BLaER1 (cell line): ENCODE results near the gene AP3B1.

Experiments
- H3K27ac ChIP-seq: shearing (Covaris generic); formaldehyde crosslinking; 2 replicates; pipeline ENCODE4 v1.8.1; 2022
- H3K27me3 ChIP-seq: shearing (Covaris generic); formaldehyde crosslinking; 2 replicates; pipeline ENCODE4 v1.8.1; 2022
- H3K36me3 ChIP-seq: shearing (Covaris generic); formaldehyde crosslinking; 2 replicates; pipeline ENCODE4 v1.8.1; 2022
- H3K4me1 ChIP-seq: shearing (Covaris generic); formaldehyde crosslinking; 2 replicates; pipeline ENCODE4 v1.8.1; 2022
- H3K4me2 ChIP-seq: shearing (Covaris generic); formaldehyde crosslinking; 2 replicates; pipeline ENCODE4 v1.8.1; 2022
- H3K4me3 ChIP-seq: shearing (Covaris generic); formaldehyde crosslinking; 2 replicates; pipeline ENCODE4 v1.8.1; 2022
- H3K9ac ChIP-seq: shearing (Covaris generic); formaldehyde crosslinking; 2 replicates; pipeline ENCODE4 v1.8.1; 2022
- H3K9me3 ChIP-seq: shearing (Covaris generic); formaldehyde crosslinking; 2 replicates; pipeline ENCODE4 v1.8.1; 2022
- H4K20me1 ChIP-seq: shearing (Covaris generic); formaldehyde crosslinking; 2 replicates; pipeline ENCODE4 v1.8.1; 2022
- Cebpa-rat ChIP-seq: shearing (Covaris generic); IDR thresholded peaks from 2 replicates; pipeline ENCODE4 v1.8.1; 2022

The AP3B1 gene

DNA sequence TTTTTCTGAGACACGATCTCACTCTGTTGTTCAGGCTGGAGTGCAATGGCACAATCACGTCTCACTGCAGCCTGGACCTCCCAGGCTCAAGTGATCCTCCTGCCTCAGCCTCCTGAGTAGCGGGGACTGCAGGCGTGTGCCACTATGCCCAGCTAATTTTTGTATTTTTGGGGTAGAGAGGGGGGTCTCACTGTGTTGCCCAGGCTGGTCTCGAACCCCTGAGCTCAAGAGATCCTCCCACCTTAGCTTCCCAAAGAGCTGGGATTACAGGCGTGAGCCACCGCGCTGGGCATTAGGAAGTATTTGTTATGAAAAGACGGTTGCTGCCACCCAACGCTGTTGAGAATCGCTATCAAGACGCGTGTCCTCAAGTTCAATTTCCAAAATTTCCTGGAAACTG lies 337.4 kb downstream of the AP3B1 start:
- Histone ChIP-seq H3K27ac (no peak overlapping the region), H3K9me3 (peaks cover 14% of the 10 kb centered on the region), H4K20me1 (no peaks in the 10 kb centered on the region), H3K36me3 (no peaks in the 10 kb centered on the region), H3K4me3 (no peak overlapping the region), H3K9ac (no peak overlapping the region), H3K4me1 (no peaks in the 10 kb centered on the region), H3K4me2 (no peak overlapping the region), H3K27me3 (peaks cover 25% of the 10 kb centered on the region)
- no peak for TF ChIP-seq Cebpa-rat

DNA sequence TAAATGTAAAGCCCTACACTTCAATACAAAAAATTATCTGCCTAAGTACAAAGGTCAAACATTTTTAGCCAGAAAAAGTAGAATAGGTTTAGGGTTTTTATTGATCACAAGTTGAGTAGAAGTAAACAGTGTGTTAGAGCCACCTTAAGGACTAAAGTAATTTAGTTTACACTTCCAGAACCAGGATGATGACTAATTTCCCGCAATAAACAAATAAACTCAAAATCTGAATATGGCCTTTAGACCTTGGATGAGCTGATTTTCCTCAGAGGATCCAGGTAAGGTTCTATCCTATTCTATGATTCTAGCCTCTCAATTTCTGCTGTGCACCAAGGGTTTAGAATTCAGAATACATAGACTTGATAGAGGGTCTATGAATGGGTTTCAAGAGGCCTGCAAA lies 338.9 kb downstream of the AP3B1 start:
- H3K9ac ChIP-seq = no peak overlapping the region
- no peaks in the 10 kb centered on the region for H4K20me1 ChIP-seq
- no peak for TF ChIP-seq Cebpa-rat
- peaks cover 14% of the 10 kb centered on the region for H3K9me3 ChIP-seq
- H3K27ac ChIP-seq = no peak overlapping the region
- no peaks in the 10 kb centered on the region for H3K4me1 ChIP-seq
- peaks cover 25% of the 10 kb centered on the region for H3K27me3 ChIP-seq
- no peaks in the 10 kb centered on the region for H3K36me3 ChIP-seq
- H3K4me3 ChIP-seq = no peak overlapping the region
- H3K4me2 ChIP-seq = no peak overlapping the region

DNA sequence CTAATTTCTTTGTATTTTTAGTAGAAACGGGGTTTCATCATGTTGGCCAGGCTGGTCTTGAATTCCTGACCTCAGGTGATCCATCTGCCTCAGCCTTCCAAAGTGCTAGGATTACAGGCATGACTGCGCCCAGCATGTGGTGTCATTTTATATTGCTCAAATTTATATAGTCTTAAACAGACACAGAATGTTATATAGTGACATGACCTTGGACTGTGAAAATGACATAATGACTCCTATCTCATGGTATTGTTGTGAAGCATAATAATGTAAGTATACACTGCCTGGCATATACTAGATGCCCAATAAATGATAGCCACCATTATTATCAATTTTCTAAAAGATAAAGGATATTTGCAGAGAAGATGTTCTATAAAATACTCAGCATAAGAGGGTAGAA lies 341.1 kb downstream of the AP3B1 start:
- no peak for TF ChIP-seq Cebpa-rat
- peaks cover 15% of the 10 kb centered on the region for H3K27me3 ChIP-seq
- H3K36me3 ChIP-seq = no peaks in the 10 kb centered on the region

DNA sequence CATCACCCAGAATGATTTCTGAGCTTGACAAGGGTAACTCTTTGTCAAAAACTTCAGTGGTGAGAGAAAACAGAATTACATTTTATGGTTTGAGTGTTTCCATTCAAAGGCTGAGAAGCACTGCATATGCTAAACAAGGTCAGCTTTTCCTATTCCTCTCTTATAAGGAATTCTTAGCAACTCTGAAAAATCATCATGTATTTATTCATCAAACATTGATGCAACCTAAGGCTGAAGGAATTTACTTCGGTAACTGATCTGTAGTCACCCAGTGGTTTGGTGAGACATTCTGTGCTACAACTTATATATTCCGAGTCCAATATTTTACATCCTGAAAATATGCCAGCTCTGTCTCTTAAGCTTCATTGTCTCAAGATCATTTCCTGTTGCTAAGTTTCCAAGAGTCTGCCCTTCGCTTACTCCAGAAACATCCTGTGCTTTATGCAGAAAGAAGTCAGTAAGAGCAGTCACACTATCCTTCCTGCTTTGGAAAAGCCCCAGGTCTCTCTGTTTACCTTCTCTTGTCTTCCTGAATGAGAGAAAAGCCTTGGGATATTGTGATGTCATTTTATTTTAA lies 341.8 kb downstream of the AP3B1 start:
- TF ChIP-seq Cebpa-rat = no peak
- peaks cover 9% of the 10 kb centered on the region for H3K27me3 ChIP-seq

More for the DNA sequence above, 341.1 kb downstream of the AP3B1 start:
- no peak overlapping the region for H3K27ac ChIP-seq
- H3K9me3 ChIP-seq = peaks cover 14% of the 10 kb centered on the region
- no peak overlapping the region for H3K4me3 ChIP-seq
- H3K4me1 ChIP-seq = no peaks in the 10 kb centered on the region
- no peak overlapping the region for H3K9ac ChIP-seq
- no peak overlapping the region for H3K4me2 ChIP-seq
- H4K20me1 ChIP-seq = no peaks in the 10 kb centered on the region

More for the DNA sequence above, 341.8 kb downstream of the AP3B1 start:
- Histone ChIP-seq H3K9ac (no peak overlapping the region), H4K20me1 (no peaks in the 10 kb centered on the region), H3K4me3 (no peak overlapping the region), H3K4me2 (no peak overlapping the region), H3K27ac (no peak overlapping the region), H3K9me3 (peaks cover 8% of the 10 kb centered on the region), H3K36me3 (no peaks in the 10 kb centered on the region), H3K4me1 (no peaks in the 10 kb centered on the region)
